ENCODE results near the gene NEU1.

Gene NEU1

DNA sequence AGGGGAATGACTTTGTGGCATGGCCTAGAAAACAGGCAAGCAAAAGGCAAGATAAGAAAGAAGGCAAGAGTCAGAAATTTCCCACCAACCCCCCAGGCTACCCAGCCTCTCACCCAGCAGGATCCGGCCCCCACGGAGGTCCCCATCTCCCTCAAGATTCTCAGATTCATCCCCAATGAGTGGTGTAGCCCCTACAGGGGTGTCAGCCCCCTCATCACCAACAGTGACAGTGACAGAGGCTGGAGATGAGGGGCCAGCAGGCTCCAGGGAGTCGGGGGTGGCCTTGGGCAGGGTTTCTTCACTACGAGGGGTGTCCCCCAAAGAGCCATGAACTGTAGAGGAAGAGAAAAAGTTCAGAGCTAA is 33.9 kb upstream of the NEU1 start:
- DNase-seq (ENCODE audit: low read depth in 2 of 2) = no peak

DNA sequence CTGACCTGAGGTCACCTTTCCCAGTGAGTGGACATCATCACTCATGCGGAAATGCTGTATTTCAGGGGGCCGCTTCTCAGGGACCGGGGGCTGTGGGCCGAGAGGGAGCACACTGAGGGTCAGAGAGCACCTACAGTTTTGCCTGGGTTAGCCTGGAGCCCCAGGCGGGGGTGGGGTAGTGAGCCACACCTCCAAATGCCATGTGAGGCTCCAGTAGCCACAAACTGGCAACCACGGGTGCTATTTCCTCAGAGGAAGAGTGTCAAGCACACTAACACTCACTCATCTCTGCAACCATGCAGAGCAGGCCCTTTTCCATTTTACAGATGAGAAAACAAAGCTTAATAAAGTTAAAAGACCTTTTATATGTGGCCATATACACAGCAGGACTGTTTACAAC is 30.2 kb upstream of the NEU1 start:
- no peak for DNase-seq (ENCODE audit: low read depth in 2 of 2)

DNA sequence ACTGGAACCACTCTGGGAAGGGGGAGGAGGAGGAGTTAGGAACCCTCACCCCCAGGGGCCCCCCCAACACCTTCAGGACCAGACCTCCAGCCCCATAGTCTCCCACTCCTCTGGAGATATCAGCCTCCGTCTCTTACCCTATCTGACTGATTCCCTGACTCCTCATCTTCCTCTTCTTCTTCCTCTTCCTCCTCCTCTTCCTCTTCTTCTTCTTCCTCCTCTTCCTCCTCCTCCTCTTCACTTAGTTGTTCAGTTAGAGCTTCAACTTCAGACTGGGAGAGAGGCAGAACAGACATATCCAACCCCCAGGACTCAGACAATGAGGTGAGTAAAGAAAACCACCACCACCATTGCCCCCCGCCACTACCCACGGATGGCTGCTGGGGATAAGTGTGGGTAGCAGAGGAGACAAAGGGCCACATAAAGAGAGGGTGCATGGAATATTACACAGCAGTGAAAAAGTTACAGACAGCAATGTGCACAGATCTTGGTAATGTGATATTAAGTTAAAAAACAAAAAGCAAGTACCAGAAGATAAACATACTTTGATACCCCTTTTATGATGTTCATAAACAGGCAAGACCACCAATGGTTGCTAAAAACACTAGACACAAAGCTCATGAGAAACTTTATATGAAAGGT is 26.8 kb upstream of the NEU1 start:
- no peak for DNase-seq (ENCODE audit: low read depth in 2 of 2)

GRCh38 chr6:31888276-31889258 is 25.9 kb upstream of the NEU1 start:
- peak in 1 of 2 donors; percentile 38 for DNase-seq (ENCODE audit: low read depth in 2 of 2)

DNA sequence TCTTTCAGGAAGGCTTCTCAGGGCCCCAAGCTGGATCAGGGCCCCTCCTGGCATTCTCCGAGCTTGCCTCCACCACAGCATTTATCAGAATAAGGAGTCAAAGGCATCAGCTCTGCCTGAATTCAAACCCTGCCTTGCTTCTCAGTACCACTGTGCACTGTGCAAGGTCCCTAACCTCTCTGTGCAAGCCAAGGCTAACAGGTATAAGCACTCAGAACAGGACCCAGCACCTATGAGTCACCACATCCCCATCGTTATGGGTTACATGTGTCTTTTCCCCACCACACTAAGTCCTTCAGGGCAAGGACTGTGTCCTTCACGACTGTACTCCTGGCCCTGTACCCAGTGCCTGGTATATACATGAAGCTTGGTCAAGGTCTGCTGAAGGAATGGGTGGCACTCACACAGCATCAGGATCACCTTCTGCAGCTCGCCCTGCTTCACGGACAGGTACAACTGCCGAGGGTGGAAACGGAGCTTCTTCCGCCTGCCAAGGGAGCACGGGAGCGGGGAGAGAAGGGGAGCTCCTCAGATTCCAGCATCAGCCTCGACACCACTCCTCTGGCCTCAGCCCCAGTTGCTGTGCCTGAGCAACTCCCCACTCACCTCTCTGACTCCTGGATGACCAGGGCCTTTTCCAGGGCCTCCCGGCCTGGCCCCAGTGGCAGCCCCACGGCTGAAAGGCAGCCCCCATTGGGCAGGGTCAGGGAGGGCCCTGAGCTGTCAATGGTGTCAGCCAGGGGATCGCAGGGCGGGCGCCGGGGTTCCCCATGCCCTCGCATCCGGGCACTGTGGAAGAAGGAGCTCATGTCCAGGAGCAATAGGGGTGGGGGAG is 24.8 kb upstream of the NEU1 start:
- no peak for DNase-seq (ENCODE audit: low read depth in 2 of 2)

GRCh38 chr6:31886541-31886991 is 23.9 kb upstream of the NEU1 start:
- no peak for DNase-seq (ENCODE audit: low read depth in 2 of 2)

- no peak for DNase-seq (ENCODE audit: low read depth in 2 of 2)
These were observed 22.0 kb upstream of the NEU1 start for GRCh38 chr6:31884528-31885035.

- DNase-seq (ENCODE audit: low read depth in 2 of 2) = no peak
These were observed 21.1 kb upstream of the NEU1 start for GRCh38 chr6:31883676-31884075.

- DNase-seq (ENCODE audit: low read depth in 2 of 2) = no peak
These were observed 19.7 kb upstream of the NEU1 start for GRCh38 chr6:31882344-31882743.

DNA sequence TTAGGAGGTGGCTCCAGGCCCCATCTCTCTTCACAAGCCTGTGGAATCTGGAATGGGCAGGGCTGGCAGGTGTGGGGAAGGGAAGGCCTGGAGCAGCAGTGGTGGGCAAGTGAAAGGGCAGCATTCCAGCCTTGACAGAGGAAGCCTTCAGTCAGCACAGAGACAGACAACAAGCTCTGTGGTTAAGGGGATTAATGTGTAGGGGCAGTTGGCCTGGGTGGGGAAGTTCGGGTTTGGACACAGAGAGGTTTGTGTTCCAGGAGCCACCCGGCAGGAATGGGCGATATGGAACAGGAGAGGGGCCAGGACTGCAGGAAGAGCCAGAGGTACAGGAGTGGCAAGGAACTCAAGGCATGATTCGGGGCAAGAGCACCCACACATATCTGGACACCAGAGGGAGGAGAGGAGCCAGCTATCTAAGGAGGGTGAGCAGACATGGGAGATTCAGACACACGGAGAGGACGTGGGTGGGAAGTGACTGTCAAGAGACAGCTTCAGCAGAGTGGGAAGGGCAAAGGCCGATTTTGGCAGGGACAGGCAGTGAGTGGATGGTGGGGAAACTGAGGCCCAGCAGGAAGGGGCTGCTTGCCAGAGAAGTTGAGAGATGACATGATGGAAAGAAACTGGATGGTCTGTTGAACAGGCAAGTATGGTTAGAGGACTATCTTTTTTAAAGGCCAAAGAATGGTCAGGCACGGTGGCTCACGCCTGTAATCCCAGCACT is 18.7 kb upstream of the NEU1 start:
- DNase-seq (ENCODE audit: low read depth in 2 of 2) = no peak

DNA sequence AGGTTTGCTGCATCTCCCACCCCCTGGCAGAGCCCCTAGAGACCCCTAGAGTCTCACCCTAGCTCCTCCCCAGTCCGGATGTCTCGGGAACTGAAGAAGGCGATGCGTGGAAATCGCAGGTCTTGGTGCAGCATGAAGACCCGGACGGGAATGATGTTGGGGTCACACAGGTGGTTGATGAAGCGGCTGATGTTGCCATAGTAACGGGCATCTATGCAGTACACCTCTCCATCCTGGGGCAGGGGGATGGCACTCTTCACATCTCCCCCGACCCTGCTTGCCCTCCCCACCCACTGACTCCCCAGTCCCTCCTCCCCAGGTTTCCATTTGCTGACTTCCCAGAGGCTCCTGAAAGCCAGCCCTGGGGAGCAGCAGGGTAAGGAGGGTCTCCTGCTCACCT is 18.0 kb upstream of the NEU1 start:
- DNase-seq (ENCODE audit: low read depth in 2 of 2) = no peak

- DNase-seq (ENCODE audit: low read depth in 2 of 2) = no peak
These were observed 17.3 kb upstream of the NEU1 start for GRCh38 chr6:31879901-31880300.

DNA sequence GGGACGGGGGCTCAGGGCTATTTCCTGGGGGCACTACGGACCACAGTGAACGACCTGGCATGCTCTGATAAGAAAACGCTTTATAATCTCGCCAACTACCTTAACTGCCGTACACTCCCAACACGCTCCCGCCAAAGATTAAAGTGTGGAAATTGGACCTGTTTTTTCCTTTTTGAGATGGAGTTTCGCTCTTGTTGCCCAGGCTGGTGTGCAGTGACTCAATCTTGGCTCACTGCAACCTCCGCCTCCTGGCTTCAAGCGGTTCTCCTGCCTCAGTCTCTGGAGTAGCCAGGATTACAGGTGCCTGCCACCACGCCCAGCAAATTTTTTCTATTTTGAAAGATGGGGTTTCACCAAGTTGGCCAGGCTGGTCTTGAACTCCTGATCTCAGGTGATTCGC is 16.5 kb upstream of the NEU1 start:
- no peak for DNase-seq (ENCODE audit: low read depth in 2 of 2)

DNA sequence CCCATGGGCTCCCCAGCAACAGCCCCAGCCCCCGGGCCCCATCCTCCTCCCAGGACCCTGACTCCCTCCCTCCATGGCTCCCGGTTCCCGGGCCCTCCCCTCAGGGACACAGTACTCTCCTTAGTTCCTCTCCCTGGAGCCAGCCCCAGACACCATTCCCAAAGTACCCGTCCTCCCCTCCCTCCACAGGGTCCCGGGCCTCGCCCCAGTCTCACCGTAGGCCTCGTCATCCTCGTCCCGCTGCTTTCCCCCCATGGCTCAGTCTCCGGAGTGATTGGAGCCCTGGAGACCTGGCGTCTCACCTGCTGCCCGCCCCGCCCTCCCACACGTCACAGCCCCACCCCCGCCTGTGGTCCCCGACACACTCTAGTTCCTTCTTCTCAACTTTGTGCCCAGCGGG is 16.1 kb upstream of the NEU1 start, which contains the start of gene SLC44A4:
Gene SLC44A4 (minus strand): TSS at position 272 of the 400 bp plus-strand sequence. CDS start 17 bp downstream, at position 255.
- DNase-seq (ENCODE audit: low read depth in 2 of 2) = no peak

DNA sequence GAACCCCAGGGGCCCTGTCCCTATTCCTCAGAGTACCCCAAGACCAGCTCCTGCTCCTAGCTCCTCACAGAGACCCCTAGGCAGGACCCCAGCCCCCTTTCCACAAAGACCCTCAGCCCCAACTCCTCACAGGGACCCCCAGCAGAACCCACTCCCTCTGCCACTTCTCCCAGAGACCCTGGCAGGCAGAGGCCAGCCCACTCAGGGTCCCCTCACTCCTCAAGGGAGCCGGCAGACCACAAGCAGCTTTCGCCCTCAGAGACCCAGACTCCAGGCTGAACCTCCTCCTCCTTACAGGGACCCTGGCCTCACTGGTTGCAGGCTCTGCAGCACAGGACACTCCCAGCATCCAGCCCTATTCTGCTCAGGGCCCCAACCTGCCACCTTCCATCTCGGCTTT is 15.6 kb upstream of the NEU1 start:
- DNase-seq (ENCODE audit: low read depth in 2 of 2) = no peak

- DNase-seq (ENCODE audit: low read depth in 2 of 2) = no peak
These were observed 15.1 kb upstream of the NEU1 start for GRCh38 chr6:31877651-31878161.

GRCh38 chr6:31877125-31877650 is 14.6 kb upstream of the NEU1 start:
- no peak for DNase-seq (ENCODE audit: low read depth in 2 of 2)

DNA sequence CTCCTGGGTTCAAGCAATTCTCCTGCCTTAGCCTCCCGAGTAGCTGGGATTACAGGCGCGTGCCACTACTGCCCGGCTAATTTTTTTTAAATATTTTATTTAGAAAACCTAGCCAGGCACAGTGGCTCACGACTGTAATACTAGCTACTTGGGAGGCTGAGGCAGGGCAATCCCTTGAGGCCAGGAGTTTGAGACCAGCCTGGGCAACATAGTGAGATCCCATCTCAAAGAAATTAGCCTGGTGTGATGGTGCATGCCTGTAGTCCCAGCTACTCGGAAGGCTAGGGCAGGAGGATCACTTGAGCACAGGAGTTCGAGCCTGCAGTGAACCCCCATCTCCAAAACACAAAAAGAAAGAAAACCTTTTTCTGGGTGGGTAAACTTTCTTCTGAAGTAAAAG is 13.7 kb upstream of the NEU1 start:
- no peak for DNase-seq (ENCODE audit: low read depth in 2 of 2)

DNA sequence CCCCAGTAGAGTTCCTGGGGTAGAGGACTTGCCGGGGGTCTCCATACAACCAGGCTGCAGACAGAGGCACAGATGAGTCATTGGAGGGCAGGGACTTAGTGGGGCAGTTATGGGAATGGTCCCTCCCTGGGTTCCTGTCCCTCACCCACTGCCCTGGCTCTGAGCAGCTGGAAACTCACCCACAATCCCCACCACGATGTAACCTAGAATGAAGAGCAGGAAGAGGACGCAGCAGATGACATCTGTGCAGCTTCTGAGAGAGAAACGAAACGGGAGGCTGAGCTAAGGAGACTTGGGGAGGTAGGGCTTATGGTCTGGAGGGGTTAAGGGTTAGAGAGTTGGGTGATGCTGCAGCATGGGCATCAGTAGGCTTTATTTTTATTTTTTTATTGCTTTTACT is 13.3 kb upstream of the NEU1 start:
- DNase-seq (ENCODE audit: low read depth in 2 of 2) = no peak

GRCh38 chr6:31874836-31875572 is 12.4 kb upstream of the NEU1 start:
- DNase-seq (ENCODE audit: low read depth in 2 of 2) = no peak

Data from stimulated activated CD8-positive, alpha-beta memory T cell treated with anti-CD3 and anti-CD28 coated beads, Interleukin-7, amount 100 ng/mL, for 1 hour (primary cell).